ENCODE results near the gene CABLES1.
A peak's percentile ranks its signal among the peaks of the same experiment; 100 is the strongest.

Gene CABLES1

GRCh38 chr18:23257137-23257536 is 121.9 kb downstream of the CABLES1 start:
- Histone ChIP-seq H3K14ac (ENCODE audit: low read length) (no peak overlapping the region), H3K4ac (ENCODE audit: low read depth, low read length) (peak overlapping the region; percentile 16), H4K12ac (ENCODE audit: low read depth, low read length) (no peak overlapping the region), H3K27me3 (ENCODE audit: insufficient read depth, low read length) (no peaks in the 10 kb centered on the region), H3K23ac (ENCODE audit: low read length) (no peak overlapping the region), H3K79me1 (ENCODE audit: low read length) (peaks cover 20% of the 10 kb centered on the region), H2BK5ac (ENCODE audit: low read depth, low read length, poor library complexity) (no peak overlapping the region), H2BK120ac (ENCODE audit: insufficient read depth, low read length, poor library complexity) (peak overlapping the region; percentile 18), H2BK12ac (ENCODE audit: low read length) (peak overlapping the region; percentile 71), H3K79me2 (ENCODE audit: control insufficient read depth, insufficient read depth, low read length, poor library complexity) (peaks cover 1% of the 10 kb centered on the region), H4K91ac (ENCODE audit: low read depth, low read length) (peak overlapping the region; percentile 4), H3K36me3 (ENCODE audit: control insufficient read depth in 1 of 2, insufficient read depth in 2 of 2, low read length in 2 of 2) (no peaks in the 10 kb centered on the region), H2AK5ac (ENCODE audit: low read length) (peak overlapping the region; percentile 26), H2AFZ (ENCODE audit: insufficient read depth, low read length, poor library complexity) (no peak overlapping the region), H3K4me3 (ENCODE audit: low read depth, low read length) (no peak overlapping the region), H3K9me3 (ENCODE audit: insufficient read depth, low read depth, low read length) (no peaks in the 10 kb centered on the region), H3K4me1 (ENCODE audit: control insufficient read depth in 1 of 2, insufficient read depth in 2 of 2, low read length in 2 of 2) (peaks cover 28 to 34% of the 10 kb centered on the region in 2 experiments), H3K27ac (ENCODE audit: low read depth, low read length) (no peak overlapping the region), H3K9ac (ENCODE audit: low read length) (no peak overlapping the region), H3K4me2 (ENCODE audit: low read length) (no peak overlapping the region), H3K18ac (ENCODE audit: low read length) (peak overlapping the region; percentile 57), H4K8ac (ENCODE audit: low read depth, low read length) (no peak overlapping the region)
- no peak for DNase-seq
- no CpG with 5 or more reads among the region's 9 CpGs for WGBS (ENCODE audit: extremely low coverage, insufficient coverage, insufficient read length)

GRCh38 chr18:23257686-23258565 is 122.6 kb downstream of the CABLES1 start:
- Histone ChIP-seq H3K79me1 (ENCODE audit: low read length) (peaks cover 20% of the 10 kb centered on the region), H3K23ac (ENCODE audit: low read length) (no peak overlapping the region), H3K9ac (ENCODE audit: low read length) (no peak overlapping the region), H2AFZ (ENCODE audit: insufficient read depth, low read length, poor library complexity) (no peak overlapping the region), H4K8ac (ENCODE audit: low read depth, low read length) (no peak overlapping the region), H2BK120ac (ENCODE audit: insufficient read depth, low read length, poor library complexity) (peak overlapping the region; percentile 18), H2BK5ac (ENCODE audit: low read depth, low read length, poor library complexity) (no peak overlapping the region), H3K4me1 (ENCODE audit: control insufficient read depth in 1 of 2, insufficient read depth in 2 of 2, low read length in 2 of 2) (peaks cover 28 to 34% of the 10 kb centered on the region in 2 experiments), H3K27ac (ENCODE audit: low read depth, low read length) (no peak overlapping the region), H3K9me3 (ENCODE audit: insufficient read depth, low read depth, low read length) (no peaks in the 10 kb centered on the region), H3K14ac (ENCODE audit: low read length) (peak overlapping the region; percentile 28), H3K36me3 (ENCODE audit: control insufficient read depth in 1 of 2, insufficient read depth in 2 of 2, low read length in 2 of 2) (no peaks in the 10 kb centered on the region), H3K4me2 (ENCODE audit: low read length) (no peak overlapping the region), H4K91ac (ENCODE audit: low read depth, low read length) (peak overlapping the region; percentile 67), H3K27me3 (ENCODE audit: insufficient read depth, low read length) (no peaks in the 10 kb centered on the region), H3K18ac (ENCODE audit: low read length) (peak overlapping the region; percentile 62), H3K79me2 (ENCODE audit: control insufficient read depth, insufficient read depth, low read length, poor library complexity) (peaks cover 1% of the 10 kb centered on the region), H2AK5ac (ENCODE audit: low read length) (peak overlapping the region; percentile 65), H3K4ac (ENCODE audit: low read depth, low read length) (peak overlapping the region; percentile 16), H4K12ac (ENCODE audit: low read depth, low read length) (peak overlapping the region; percentile 2), H2BK12ac (ENCODE audit: low read length) (peak overlapping the region; percentile 87), H3K4me3 (ENCODE audit: low read depth, low read length) (no peak overlapping the region)
- peak in 1 of 2 donors; percentile 66 for DNase-seq
- WGBS (ENCODE audit: extremely low coverage, insufficient coverage, insufficient read length) = no CpG with 5 or more reads among the region's 25 CpGs

GRCh38 chr18:23258566-23259469 is 123.5 kb downstream of the CABLES1 start:
- H3K27me3 ChIP-seq (ENCODE audit: insufficient read depth, low read length) = no peaks in the 10 kb centered on the region
- H3K27ac ChIP-seq (ENCODE audit: low read depth, low read length) = peak overlapping the region; percentile 66
- peak overlapping the region; percentile 41 for H3K4me2 ChIP-seq (ENCODE audit: low read length)
- H3K36me3 ChIP-seq (ENCODE audit: control insufficient read depth in 1 of 2, insufficient read depth in 2 of 2, low read length in 2 of 2) = no peaks in the 10 kb centered on the region
- peaks cover 20% of the 10 kb centered on the region for H3K79me1 ChIP-seq (ENCODE audit: low read length)
- H2BK120ac ChIP-seq (ENCODE audit: insufficient read depth, low read length, poor library complexity) = peak overlapping the region; percentile 59
- peak overlapping the region; percentile 86 for H2BK12ac ChIP-seq (ENCODE audit: low read length)
- peaks cover 1% of the 10 kb centered on the region for H3K79me2 ChIP-seq (ENCODE audit: control insufficient read depth, insufficient read depth, low read length, poor library complexity)
- H4K8ac ChIP-seq (ENCODE audit: low read depth, low read length) = peak overlapping the region; percentile 0
- H2AFZ ChIP-seq (ENCODE audit: insufficient read depth, low read length, poor library complexity) = no peak overlapping the region
- H3K4ac ChIP-seq (ENCODE audit: low read depth, low read length) = peak overlapping the region; percentile 25
- H3K23ac ChIP-seq (ENCODE audit: low read length) = no peak overlapping the region
- peak overlapping the region; percentile 55 for H2BK5ac ChIP-seq (ENCODE audit: low read depth, low read length, poor library complexity)
- peak overlapping the region; percentile 67 for H4K91ac ChIP-seq (ENCODE audit: low read depth, low read length)
- H2AK5ac ChIP-seq (ENCODE audit: low read length) = peak overlapping the region; percentile 65
- no peak overlapping the region for H4K12ac ChIP-seq (ENCODE audit: low read depth, low read length)
- H3K9ac ChIP-seq (ENCODE audit: low read length) = no peak overlapping the region
- no peak overlapping the region for H3K4me3 ChIP-seq (ENCODE audit: low read depth, low read length)
- peak overlapping the region; percentile 12 for H3K18ac ChIP-seq (ENCODE audit: low read length)
- peaks cover 28 to 32% of the 10 kb centered on the region in 2 experiments for H3K4me1 ChIP-seq (ENCODE audit: control insufficient read depth in 1 of 2, insufficient read depth in 2 of 2, low read length in 2 of 2)
- peak; percentile 57 to 69 for DNase-seq
- WGBS (ENCODE audit: extremely low coverage, insufficient coverage, insufficient read length) = no CpG with 5 or more reads among the region's 15 CpGs
- H3K9me3 ChIP-seq (ENCODE audit: insufficient read depth, low read depth, low read length) = peaks cover 3% of the 10 kb centered on the region
- H3K14ac ChIP-seq (ENCODE audit: low read length) = peak overlapping the region; percentile 66
